Glomerular visceral epithelial cell (primary cell): ENCODE data around the gene PTPRN.

ENCODE experiments used
- DNase-seq: peaks from one replicate; pipeline ENCODE4 v3.0.0-alpha.2; 2016; ENCODE audit errors: extremely low spot score

Gene PTPRN

DNA sequence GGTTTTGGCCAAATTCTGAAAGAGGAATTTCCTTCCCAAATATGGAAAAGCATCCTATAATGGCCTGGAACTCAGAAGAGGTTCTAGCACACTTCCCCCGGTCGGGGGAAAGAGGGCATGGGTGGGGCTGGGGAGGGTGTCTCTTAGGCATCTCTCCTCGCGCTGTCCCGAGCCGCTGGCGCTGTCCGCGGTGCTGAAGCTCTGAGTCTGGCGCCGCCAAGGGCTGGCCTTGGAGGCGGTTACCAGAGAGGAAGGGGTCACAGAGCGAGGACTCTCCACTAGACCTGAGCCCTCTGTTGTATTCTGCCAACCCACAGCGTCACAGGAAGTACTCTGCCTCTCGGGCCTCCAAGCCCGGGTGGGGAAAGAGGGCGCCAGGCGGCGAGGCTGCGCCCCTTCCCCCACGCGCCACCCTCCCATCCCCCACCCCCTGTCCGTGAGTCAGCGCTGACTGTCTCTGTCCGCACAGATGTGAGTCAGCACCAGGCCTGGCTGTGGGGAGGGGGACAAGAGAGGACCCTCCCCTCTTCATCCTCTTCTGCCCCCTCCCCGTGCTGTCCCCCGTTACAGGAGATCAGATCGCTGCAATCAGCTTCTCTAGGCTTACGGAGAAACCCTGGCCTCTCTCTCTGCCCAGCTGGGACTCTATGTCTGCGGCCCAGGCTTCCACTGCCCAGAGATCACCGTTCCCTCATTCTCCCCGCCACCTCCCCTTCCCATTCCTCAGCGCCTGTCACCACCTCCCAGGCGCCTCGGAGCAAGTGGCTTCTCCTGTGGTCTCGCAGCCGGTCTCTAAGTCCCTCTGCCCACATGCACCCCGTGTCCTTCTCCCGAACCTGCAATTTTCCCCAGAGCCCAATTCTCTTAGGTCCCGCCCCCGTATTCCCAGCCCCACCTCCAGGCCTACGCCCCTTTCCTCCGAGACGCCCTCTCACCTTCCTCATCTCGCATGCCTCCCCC is 779 bp downstream of the PTPRN start:
- peak; percentile 67 for DNase-seq

- no peak for DNase-seq
Observed at GRCh38 chr2:219306047-219306446, 3.2 kb downstream of the PTPRN start.

GRCh38 chr2:219304223-219304622 is 5.0 kb downstream of the PTPRN start:
- no peak for DNase-seq

DNA sequence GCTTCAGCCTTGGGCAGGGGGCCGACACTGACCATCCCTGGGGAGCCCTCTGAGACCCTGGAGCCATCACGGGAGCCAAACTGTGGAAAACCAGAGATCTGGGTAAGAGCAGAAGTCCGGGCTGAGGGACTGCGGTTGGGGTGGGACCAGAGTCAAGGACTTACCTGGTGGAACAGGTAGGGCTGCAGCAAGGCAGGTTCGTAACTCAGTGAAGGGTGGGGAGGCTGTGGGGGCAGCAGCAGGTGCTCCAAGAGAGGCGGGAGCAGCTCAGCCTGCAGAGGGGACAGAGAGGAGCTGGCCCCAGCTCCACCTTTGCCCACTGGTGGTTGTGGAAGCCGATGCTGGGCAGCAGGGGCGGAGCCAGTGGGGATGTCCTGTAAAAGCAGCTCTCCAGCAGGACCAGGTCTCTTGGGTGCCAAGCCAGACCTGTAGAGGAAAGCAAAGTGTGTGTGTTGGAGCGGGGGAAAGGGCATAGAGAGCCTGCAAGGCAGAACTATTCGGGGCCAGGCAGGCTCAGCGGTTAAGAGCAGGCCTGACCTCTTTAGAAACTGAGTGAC is 6.7 kb downstream of the PTPRN start:
- no peak for DNase-seq

DNA sequence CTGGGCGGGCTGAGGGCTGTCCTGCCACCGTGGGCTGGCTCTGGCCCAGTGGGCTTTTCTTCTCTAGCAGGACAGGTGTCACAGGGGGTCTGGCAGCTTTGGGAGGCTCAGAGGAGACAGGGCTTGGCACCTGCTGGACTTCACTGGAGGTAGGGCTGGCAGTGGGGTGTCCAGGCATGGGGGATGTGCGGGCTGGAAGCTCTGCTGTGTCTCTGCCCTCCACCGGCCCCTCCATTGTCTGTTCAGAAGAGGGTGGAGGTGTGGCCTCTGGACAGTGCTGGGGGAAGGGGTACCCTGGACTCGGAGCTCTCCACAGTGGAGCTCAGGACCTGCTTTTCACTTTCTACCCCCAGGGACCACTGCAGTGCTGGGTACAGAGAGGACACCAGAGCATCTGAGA is 9.2 kb downstream of the PTPRN start:
- DNase-seq = no peak

- no peak for DNase-seq
Observed at GRCh38 chr2:219299372-219299760, 9.8 kb downstream of the PTPRN start.

- DNase-seq = peak; percentile 84
Observed at GRCh38 chr2:219298759-219299371, 10.3 kb downstream of the PTPRN start.

- no peak for DNase-seq
Observed at GRCh38 chr2:219297766-219298456, 11.3 kb downstream of the PTPRN start.

DNA sequence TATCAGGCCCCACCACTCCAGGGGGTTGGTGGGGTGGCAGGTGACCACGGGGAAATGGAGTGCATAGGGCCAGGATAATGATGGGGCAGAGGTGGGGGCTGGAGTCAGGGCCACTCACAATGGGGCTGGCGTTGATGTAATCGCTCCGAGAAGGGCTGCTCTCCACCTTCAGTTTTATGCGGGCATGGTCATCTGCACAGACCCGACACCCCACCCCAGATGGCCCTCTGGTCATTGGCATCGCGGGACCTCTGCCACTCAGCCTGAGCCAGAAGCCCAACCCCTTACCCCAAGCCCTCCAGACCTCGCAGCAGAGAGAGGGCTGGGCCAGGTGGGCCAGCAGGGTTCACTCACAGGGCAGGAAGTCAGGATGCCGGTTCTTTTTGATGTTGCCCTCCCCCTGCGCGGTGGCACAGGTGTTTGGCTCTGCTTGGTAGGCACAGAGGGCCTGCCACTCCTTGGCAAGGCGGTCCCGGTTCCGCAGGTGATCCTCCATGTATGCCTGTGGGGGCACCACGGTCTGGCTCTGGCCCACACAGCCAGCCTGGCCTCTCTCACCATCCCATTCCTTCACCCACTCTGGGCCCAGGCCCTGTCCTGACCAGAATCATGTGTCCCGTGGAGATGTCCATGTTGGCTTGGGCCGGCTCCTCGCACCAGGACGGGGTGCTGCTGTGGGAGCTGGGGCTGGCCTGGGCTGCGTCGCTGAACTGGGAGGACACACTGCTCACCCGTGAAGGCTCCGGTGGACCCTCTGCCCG is 12.4 kb downstream of the PTPRN start:
- DNase-seq = no peak

GRCh38 chr2:219296142-219296541 is 13.1 kb downstream of the PTPRN start:
- no peak for DNase-seq

GRCh38 chr2:219294356-219295351 is 14.5 kb downstream of the PTPRN start:
- peak; percentile 89 for DNase-seq

GRCh38 chr2:219293736-219294231 is 15.4 kb downstream of the PTPRN start:
- no peak for DNase-seq

GRCh38 chr2:219292616-219293015 is 16.6 kb downstream of the PTPRN start:
- no peak for DNase-seq

- no peak for DNase-seq
Observed at GRCh38 chr2:219291910-219292490, 17.2 kb downstream of the PTPRN start.

GRCh38 chr2:219291394-219291793 is 17.8 kb downstream of the PTPRN start:
- DNase-seq = no peak

DNA sequence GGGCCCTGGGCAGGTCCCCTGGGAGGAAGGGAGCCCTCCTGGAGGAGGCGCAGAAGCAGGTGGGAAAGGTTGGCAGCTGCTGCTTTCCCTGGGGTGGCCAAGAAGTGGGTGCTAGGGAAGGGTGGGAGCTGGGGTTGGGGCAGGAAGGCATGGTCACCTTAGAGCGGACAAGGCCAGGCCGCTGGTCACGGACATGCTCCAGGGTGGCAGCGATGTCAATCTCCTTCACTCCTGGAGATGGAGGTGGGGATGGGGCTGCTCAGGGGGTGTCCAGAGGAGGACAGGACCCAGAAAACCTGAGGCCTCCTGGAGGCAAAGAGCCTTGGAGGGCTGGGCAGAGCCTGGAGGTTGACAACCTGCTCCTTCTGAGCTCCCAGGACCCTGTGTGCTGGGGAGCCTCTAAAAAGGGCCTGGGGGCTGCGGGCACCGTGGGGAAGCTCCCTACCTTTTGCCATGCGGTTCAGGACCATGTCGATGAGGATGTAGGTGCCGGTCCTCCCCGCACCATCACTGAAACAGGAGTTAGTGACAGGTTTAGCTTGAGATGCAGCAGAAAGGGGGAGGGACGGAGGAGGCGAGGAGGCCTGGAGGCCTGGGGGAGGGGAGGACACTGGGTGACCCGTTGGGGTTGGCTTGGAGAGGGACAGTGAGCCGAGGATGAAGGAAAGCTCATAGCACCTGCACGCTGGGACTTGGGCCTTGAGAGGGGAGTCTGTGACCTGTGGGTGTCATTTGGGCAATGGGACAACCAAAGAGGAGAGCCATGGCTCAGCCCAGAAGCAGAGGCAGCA is 18.6 kb downstream of the PTPRN start:
- no peak for DNase-seq

GRCh38 chr2:219289537-219290361 is 19.5 kb downstream of the PTPRN start:
- peak; percentile 67 for DNase-seq

- no peak for DNase-seq
Observed at GRCh38 chr2:219289195-219289536, 20.0 kb downstream of the PTPRN start.
